ENCODE data around the gene MAK. TPM values are rescaled to one million over a fixed set of nuclear protein-coding genes. Genes with fewer than 3 reads are reported as not detected.

The MAK gene
- polyA plus RNA-seq, 1 donor (not counting 4 experiments of a cell fraction or from before 2014, with no cell fraction given), result not detected

GRCh38 chr6:10862361-10862760, 24.0 kb upstream of the MAK start:
- dilution Hi-C loops (cut with MboI; ENCODE audit: extremely low pct_ligation_motif_present, low sequenced_read_pairs), result no loop called here
- Histone ChIP-seq H3K27me3 (ENCODE audit: control insufficient read depth, extremely low read depth, insufficient read depth, low read length) (no peaks in the 10 kb centered on the region), H4K20me1 (ENCODE audit: control insufficient read depth, extremely low read depth, insufficient read depth, low read length) (no peaks in the 10 kb centered on the region), H3K9me1 (ENCODE audit: control insufficient read depth, extremely low read depth, insufficient read depth, low read length) (no peaks in the 10 kb centered on the region), H3K4me2 (ENCODE audit: control insufficient read depth, extremely low read depth, insufficient read depth, low read depth, low read length) (no peak overlapping the region), H3K4me3 (ENCODE audit: control insufficient read depth in 2 of 3, extremely low read depth in 1 of 3, insufficient read depth in 2 of 3, low read depth in 1 of 3, low read length in 3 of 3) (no peak overlapping the region), H3K27ac (ENCODE audit: control insufficient read depth, insufficient read depth, low read length) (no peak overlapping the region), H3K9ac (ENCODE audit: control insufficient read depth, extremely low read depth, insufficient read depth, low read length) (no peak overlapping the region), H3K36me3 (ENCODE audit: control insufficient read depth in 2 of 2, extremely low read depth in 1 of 2, insufficient read depth in 2 of 2, low read length in 2 of 2) (no peaks in the 10 kb centered on the region), H2AFZ (ENCODE audit: control insufficient read depth, low read length) (no peak overlapping the region), H3K9me3 (ENCODE audit: control insufficient read depth, low read depth, low read length) (no peaks in the 10 kb centered on the region), H3K79me2 (ENCODE audit: control insufficient read depth, insufficient read depth, low read length) (no peaks in the 10 kb centered on the region), H3K4me1 (ENCODE audit: control insufficient read depth, extremely low read depth, insufficient read depth, low read length) (no peaks in the 10 kb centered on the region)
- FAIRE-seq (no peak), DNase-seq (ENCODE audit: low read depth, low spot score) (no peak)
- TF ChIP-seq CTCF (optimal IDR thresholded peaks at IDR 0.05 in 1 of 3, IDR thresholded peaks at IDR 0.05 in 1 of 3, conservative IDR thresholded peaks at IDR 0.05 in 1 of 3; ENCODE audit: extremely low read depth in 1 of 3, insufficient read depth in 2 of 3, low read length in 3 of 3) (no peak), EZH2 (IDR thresholded peaks at IDR 0.05; ENCODE audit: low read length) (no peak)

GRCh38 chr6:10861086-10861485, 22.7 kb upstream of the MAK start:
- Histone ChIP-seq H4K20me1 (ENCODE audit: control insufficient read depth, extremely low read depth, insufficient read depth, low read length) (no peaks in the 10 kb centered on the region), H3K4me1 (ENCODE audit: control insufficient read depth, extremely low read depth, insufficient read depth, low read length) (no peaks in the 10 kb centered on the region), H3K9me1 (ENCODE audit: control insufficient read depth, extremely low read depth, insufficient read depth, low read length) (no peaks in the 10 kb centered on the region), H3K4me3 (ENCODE audit: control insufficient read depth in 2 of 3, extremely low read depth in 1 of 3, insufficient read depth in 2 of 3, low read depth in 1 of 3, low read length in 3 of 3) (no peak overlapping the region), H3K9me3 (ENCODE audit: control insufficient read depth, low read depth, low read length) (no peaks in the 10 kb centered on the region), H3K27ac (ENCODE audit: control insufficient read depth, insufficient read depth, low read length) (no peak overlapping the region), H3K36me3 (ENCODE audit: control insufficient read depth in 2 of 2, extremely low read depth in 1 of 2, insufficient read depth in 2 of 2, low read length in 2 of 2) (no peaks in the 10 kb centered on the region), H3K27me3 (ENCODE audit: control insufficient read depth, extremely low read depth, insufficient read depth, low read length) (no peaks in the 10 kb centered on the region), H2AFZ (ENCODE audit: control insufficient read depth, low read length) (no peak overlapping the region), H3K79me2 (ENCODE audit: control insufficient read depth, insufficient read depth, low read length) (no peaks in the 10 kb centered on the region), H3K9ac (ENCODE audit: control insufficient read depth, extremely low read depth, insufficient read depth, low read length) (no peak overlapping the region), H3K4me2 (ENCODE audit: control insufficient read depth, extremely low read depth, insufficient read depth, low read depth, low read length) (no peak overlapping the region)
- FAIRE-seq (no peak), DNase-seq (ENCODE audit: low read depth, low spot score) (no peak)
- TF ChIP-seq CTCF (optimal IDR thresholded peaks at IDR 0.05 in 1 of 3, IDR thresholded peaks at IDR 0.05 in 1 of 3, conservative IDR thresholded peaks at IDR 0.05 in 1 of 3; ENCODE audit: extremely low read depth in 1 of 3, insufficient read depth in 2 of 3, low read length in 3 of 3) (no peak), EZH2 (IDR thresholded peaks at IDR 0.05; ENCODE audit: low read length) (no peak)
- dilution Hi-C loops (cut with MboI; ENCODE audit: extremely low pct_ligation_motif_present, low sequenced_read_pairs), result no loop called here
